COLO829 (cell line): Measurements from ENCODE around the gene CA5A.
"Not testable (repeated sequence)": the region's sequence is repeated elsewhere in the genome, so short reads cannot be mapped to it uniquely, and the experiment has no call there.

ENCODE experiments used
- DNase-seq: peaks from one replicate; pipeline ENCODE4 v3.0.0; 2012; ENCODE audit warnings: low spot score

Gene CA5A

DNA sequence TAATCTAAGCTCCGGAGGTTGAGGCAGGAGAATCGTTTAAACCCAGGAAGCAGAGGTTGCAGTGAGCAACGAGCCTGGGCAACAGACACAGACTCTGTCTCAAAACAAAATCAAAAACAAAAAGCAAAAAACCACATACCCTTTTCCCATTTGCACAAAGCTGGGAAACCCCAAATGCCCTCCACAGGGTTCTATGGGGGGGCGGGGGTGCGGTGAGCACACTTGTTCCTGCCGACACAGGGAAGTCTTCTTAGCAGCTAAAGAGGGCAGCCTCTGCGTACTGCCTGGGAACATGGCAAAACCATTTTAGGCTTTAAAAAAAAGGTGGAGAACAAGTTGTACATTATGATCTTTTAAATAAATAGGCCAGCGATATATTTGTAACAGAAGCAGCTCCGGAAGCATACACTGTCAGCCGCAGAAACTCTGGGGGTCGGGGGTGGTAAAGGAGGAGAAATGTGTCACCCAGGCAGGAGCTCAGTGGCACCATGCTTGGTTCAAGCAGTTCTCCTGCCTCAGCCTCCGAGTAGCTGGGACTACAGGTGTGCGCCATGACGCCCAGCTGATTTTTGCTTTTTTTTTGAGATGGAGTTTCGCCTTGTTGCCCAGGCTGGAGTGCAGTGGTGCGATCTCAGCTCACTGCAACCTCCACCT is 70.3 kb downstream of the CA5A start:
- not testable (repeated sequence) for DNase-seq

DNA sequence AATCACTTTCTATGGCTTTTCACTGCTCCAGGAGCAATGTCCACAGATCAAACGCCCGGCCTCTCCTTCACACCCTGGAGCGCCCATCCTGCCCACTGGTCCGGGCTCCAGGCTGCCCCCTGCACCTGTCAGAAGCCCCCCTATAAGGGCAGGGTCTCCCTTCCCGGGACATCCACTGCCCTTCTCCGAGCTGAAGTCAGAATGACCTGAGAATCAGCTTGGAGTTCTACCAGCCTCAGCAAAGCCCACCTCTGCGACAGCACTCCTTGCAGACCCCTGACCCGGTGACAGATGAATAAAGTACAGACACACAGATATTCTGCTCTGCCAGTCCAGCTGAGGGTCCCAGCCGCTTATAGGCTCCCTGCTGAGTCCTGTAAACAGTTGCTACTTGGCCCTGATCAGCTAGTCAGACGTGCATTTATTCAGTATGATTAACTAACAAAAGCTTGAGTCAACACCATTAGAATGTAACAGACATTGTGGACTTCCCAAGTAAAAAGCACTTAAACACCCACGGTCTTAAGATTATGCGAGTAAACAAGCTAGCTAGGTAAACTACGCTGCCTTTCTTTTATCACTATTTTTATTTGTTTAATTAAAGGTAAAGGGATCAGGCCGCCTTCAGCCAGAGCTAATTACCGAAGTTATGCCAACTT is 71.9 kb downstream of the CA5A start:
- no peak for DNase-seq

DNA sequence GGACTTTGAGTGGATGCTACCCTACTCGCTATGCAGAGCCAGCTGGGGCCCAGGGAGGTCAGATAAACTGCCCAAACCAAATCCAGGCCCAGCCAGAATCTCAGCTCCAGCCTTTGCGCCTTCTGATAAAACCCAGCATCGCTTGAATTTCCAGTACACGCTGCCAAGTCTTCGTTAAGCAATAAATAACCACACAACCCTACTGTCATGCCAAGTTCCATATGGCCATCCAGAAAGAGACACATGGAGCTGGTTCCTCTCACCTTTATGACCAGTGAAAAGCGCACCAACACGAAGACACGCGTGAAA is 73.0 kb downstream of the CA5A start:
- not testable (repeated sequence) for DNase-seq

DNA sequence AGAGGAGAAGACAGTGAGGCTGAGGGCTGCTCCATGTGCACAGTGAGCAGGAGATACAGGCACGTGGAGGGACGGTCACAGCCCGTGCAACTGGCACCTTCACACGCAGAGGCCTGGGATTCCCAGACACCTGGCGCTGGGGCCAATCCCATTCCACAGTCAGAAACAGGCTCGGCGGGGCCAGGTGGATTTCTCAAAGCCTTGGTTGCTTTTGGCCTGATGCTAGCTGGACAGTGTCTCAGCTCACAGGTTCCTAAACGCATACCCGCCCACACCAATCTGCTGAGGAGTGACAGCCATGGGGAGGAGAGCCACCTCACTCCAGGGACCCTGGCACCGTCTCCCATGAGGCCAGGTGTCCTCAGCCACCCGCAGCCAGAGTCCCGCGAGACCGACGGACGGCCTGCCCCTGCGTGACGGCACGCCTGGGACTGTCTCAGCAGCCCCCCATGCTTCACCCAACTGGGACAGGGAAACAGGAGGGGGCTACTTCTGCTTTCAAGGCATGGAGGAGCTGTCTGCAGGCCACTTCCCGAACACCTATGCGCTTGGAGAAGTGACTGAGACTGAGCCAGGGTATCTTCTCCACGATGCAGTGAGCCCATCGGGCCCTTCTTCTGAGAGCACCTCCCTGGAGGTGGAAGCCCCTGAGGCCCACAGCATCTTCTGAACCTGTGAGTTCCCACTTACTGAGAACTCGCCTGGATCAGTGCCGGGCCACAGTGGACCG is 73.6 kb downstream of the CA5A start:
- not testable (repeated sequence) for DNase-seq

DNA sequence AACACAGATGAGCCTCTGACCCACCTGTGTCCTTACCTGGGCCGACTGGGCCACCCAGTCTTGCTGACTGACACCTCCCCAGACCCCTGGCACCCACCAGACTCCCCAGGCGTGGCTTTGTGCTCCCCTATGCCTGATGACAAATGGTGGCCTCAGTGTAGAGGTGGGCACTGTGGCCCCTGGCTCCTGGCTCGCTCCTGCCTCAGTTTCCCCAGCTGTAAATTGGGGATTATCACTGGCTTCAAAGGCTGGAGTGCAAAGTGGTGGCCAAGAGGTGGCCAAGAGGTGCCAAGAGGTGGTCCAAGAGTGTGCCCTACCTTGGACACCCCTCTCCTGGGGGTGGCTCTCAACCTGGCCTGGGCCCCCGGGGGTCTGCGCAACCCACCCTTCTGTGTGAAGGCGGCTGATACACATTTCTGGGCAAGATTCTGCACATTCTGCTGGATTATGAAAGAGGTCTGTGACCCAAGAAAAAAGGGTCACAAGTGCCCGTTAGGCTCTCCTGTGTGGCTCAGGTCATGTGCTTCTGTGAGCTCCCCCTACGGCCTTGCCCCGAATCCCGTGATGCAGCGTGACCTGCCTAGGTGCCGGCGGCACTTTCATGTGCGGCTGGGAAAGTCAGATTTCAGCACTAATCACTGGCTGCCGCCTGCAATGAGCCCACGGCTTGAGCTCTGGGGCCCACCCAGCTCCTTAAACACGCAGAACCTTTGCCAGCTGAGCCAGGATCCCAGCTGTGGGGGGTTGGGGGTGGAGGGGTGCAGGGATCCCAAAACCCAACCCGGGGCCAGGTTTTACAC is 74.8 kb downstream of the CA5A start:
- DNase-seq: not testable (repeated sequence)

DNA sequence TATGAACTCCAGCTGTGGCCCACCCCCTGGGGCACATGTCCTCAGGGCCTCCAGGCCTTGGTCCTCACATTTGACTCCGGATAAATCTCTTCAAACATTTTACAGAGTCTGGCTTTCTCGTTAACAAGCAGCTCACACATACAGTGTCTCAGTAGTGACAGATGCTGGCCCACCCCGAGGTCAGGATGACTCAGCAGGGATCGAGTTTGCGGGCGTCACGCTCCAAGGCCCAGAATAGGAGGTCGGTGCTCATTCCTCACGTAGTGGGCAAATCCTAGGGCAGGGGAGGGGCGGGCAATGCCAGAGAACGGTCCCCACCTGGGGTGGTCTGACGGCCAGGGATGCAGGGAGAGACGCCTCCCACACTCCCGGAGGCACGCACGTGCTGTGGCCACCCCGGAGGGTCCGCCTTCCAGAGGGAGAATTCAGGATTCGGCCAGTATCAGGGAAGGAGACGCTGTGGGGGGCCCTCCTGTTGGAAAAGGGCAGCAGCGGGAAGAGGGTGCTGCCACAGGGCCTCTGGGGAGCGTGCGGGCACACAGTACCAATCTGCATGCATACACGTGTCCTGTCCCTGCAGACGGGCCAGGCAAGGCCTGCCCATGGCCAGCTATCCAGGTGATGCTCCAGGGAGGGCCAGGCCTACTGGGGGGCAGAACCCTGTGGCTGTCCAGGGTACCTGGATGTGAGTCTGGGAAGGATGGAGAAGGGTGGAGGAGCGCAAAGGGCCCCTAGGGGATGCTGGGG is 75.6 kb downstream of the CA5A start:
- DNase-seq: no peak

DNA sequence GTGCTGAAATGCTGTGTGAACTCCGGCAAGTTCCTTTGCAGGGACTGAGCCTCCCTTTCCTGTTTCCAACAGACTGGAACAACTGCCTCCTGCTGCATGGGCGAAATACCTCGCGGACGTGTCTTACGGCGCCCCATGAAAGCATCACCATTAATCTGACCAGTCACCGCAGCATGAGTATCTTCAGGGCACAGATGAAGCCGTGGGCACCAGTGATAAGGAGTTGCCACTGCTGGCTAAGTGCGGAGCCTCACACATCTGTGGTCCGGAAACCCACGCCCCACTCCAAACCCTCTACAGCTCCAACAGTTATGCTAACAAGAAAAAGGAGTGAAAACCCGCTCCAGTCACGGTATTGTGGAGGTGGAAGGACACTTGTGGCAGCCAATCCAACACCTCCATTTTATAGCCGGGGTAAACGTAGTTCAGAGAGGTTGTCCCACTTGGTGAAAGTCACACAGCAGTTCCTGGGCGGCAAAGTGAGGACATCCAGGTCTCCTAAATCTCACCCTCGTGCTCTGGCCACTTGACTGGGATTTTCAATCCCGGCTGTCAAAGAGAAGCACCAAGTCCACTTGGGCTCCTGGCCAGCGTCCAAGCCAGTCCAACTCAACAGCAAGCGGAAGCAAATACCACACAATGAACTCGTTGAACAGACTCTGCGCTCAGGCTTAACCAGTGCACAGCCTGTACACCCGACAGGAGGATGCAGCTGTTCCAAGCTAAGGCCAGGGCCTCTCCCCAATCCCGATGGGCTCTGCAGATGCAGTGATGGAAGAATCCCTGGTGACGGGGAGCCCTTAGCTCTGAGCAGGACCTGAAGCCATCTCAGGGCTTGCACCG is 78.0 kb downstream of the CA5A start:
- DNase-seq: not testable (repeated sequence)

DNA sequence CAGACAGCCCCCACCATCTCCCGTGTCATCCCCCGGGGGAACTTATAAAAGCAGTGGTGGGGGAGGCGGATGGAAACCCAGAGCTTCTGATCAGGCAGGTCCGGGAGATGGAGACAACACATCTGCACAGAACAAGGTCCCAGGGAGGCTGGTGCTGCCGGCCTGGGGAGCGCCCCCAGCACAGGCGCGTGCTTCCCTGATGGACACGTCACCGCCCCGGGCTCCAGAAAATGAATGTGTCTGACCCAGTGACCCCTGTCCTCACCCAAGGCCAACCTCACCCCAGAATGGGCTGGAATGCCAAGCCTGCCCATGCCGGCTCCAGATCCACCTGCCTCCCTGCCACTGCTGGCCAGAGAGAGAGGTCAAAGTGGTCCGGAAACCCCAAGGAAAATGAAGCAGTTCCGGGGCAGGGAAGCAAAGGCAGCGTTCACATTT is 79.5 kb downstream of the CA5A start:
- no peak for DNase-seq

DNA sequence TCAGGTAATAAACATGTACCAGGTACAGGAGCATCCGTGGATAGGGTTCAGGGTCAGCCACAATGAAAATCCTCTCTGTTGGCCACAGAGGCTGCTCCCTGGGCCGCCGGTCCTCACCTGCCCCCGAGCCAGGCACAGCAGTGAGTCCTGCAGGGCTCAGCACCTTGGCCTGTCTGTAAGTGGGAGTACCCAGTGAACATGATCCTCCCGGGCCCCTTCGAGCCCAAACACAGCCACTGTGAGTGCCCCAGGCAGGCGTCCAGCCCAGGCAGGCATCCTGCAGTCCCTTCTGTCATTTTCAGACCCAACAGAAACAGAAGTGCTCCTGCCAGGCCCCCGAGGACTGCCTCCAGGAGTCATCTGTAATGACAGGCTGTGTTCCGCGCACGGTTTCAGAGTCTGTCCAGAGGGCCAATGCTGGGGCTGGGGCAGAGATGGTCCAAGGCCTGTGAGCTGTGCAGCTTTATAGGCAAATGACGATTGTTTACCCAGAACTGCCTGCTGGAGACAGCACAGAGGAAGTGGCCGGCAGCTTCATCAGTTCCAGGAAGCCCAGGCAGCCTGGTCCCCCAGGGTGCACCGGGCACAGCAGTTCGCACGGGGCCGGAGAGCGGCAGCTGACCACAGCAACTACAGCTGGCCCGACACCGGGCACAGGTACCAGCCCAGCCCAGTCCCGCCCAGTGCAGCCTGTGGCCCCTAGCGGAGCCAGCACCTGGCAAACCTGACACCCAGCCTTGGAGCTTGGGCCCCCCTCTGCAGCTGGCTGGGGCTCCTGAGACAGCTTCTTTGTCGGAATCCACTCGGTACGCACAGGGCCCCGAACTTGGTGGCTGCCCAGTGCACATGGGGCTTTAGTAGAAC is 80.2 kb downstream of the CA5A start:
- no peak for DNase-seq

DNA sequence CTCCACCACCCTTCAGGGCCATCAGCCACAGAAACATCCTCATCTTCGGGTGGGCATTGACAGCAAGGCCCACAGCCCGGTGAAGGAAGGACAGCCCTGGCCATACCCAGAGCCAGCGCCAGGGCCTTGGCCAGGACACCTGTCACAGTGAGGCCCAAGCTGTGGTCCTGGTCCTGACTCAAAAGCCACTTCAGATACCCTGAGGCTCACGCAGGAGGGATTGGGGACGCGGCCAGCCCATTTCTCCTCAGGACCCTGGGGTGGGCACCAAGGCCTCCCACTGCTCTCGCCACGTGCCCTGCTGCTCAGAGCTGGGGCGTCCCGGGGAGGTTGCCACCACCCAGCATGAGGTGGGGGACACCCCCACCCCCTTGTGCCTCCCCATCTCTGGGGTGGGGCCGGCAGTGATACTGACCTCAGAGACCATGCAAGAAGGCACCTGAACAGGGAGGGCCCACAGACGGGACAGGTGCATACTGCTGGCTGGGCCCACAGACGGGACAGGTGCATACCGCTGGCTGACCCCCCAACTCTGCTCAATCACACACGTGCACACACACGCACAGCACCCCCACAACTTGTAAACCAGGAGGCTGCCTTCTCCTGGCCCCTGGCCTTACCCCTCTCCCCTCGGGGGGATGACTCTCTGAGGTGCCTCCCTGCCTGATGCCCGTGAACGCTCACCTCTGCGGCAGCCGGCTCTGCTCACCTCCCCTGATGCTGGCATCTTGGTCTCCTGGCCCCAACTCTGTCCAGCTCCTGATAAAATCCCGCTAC is 81.2 kb downstream of the CA5A start:
- DNase-seq: no peak

DNA sequence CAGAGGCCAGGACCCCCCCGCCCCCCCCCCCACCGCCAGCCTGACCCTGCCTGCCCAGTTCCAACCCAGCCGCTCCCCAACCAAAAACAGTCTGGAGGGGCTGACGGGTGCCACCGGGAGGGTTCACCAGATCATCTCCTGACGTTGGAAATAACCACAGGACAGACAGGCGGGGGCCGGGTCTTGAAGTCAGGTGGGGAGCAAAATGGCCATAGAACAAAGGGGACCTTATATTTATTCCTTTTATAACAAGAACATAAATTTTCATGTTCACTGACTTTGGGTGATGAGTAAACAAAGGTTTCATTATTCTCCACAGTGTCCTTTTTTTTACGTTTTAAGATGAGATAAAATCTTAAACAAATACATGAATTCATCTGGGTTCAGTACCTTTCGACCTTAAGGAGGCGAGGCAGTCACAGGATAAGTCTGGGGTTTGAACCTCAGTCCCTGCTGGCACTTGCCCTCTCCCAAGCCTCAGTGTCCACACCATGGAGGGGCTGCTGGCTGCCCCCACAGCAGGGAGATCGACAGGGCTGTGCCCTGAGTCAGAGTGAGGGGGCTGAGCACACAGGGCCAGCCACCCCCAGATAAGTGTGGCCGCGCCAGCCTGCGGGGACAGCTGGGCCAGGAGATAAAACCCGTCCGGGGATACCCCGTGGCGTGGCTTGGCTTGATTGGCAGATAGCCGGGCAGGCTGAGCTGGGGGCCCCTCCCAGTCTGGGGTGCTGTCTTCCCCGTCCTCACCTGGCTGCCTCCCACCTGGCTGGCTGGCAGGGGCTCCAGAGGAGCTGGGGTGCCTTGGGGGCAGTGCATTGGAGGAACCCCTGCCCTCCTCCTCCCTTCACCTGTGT is 82.0 kb downstream of the CA5A start:
- peak; percentile 84 for DNase-seq

DNA sequence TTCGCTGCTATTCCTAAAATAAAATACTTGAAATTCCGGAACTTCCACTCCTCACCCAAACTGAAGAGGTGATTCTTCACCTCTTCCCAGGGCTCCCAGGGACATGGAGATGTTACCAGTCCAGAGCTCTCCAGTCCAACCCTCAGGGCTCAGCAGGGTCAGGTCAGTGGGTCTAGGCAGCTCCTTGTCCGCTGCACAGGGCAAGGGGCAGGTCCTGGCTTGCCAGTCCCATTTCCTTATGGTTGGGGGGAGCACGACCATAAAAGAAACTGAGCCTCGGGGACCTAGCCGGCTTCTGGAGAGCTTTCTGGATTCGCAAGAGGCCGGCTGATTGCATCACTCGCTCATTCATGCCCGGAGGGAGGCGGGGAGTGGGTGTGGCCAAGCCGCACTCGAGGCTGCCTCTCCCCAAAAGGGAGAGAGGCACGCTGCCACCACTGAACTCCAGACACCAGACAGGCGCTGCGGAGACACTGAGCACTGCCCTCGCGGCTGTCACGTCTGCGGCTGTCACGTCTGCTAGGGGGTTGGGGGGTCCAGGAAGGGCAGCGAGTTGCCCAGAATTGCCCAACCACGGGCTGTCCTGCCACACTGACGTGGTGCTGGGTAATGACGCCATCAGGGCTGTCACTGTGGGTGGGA is 82.8 kb downstream of the CA5A start:
- DNase-seq: peak; percentile 93

DNA sequence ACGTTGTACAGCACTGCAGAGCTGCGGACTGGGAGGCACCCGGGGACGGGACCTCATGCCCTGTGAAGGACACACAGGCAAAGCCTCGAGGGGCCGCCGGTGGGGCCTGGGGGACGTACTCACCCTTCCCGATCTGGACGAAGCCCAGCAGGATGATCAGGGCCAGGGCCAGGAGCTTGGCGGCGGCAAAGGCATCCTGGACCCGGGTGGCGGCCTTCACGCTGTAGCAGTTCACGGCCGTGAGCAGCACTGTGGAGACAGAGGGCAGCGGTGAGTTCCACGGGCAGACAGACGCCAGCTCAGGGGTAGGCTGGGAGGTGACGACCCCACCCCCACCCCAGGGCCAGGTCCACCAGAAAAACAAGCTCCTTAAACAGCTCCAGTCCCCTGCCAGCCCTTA is 84.7 kb downstream of the CA5A start:
- no peak for DNase-seq

DNA sequence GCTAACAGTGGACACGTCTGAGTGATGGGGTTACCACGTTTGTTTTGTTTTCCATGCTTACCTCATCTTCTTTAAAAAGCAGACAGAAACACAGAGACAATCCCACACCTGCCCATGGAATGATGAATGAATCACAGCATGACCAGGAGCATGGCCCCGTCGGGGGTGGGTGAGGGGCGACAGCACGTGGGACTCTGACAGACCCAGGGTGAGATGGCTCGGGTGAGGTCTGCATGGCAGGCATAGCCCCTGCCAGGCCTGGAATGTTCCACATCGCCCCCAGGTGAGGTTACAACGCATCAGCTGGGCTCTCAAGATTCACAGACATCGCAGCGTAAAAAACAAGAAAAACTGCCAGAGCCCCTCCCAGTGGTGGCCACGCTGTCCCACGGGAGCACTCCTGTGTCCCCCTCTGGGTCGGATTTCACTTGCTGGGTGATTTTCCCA is 85.2 kb downstream of the CA5A start:
- DNase-seq: no peak

DNA sequence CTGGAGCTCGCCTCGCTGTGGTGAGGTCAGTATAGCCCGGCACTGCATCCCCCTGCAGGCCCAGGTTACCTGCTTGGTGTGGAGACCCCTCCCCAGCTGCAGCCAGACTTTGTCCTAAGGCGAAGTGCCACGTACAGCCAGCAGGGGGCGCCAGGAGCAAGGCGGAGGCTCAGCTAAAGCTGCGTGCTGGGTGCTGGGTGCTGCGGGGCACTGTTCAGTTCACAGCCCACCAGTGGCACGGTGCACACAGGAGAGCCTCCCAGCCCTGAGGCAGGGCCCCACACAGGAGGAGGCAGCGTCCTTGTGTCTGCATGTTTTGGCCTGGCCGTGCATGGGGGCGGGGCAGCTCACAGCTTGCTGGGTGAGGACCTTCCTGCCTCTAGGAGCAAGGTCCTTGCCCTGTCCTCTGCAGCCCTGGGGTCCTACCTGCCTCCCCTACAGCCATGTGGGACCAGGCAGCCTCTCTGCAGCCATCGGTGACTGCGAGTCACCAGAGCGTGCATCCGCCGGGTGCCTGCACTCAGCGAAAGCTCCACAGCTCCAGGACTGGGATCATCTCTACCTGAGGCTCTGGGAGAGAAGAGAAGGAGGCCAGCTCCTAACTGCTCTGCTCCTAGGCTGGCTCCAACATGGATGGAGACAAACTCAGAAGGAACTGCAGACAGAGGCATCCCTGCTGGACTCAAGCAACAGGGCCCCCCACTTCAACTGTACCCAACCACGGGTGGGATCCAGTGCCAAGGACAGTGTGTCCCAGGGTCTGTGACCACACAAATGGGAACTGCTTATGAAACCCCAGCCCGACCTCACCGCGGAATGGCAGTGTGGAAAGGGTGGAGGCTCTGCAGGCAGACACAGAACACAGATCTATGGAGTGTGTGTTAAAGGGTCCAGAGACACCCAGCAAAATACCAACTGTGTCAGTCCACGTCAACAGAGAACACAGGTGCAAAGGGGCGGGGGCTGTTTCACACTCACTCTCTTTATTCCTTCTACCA is 86.0 kb downstream of the CA5A start:
- DNase-seq: no peak

DNA sequence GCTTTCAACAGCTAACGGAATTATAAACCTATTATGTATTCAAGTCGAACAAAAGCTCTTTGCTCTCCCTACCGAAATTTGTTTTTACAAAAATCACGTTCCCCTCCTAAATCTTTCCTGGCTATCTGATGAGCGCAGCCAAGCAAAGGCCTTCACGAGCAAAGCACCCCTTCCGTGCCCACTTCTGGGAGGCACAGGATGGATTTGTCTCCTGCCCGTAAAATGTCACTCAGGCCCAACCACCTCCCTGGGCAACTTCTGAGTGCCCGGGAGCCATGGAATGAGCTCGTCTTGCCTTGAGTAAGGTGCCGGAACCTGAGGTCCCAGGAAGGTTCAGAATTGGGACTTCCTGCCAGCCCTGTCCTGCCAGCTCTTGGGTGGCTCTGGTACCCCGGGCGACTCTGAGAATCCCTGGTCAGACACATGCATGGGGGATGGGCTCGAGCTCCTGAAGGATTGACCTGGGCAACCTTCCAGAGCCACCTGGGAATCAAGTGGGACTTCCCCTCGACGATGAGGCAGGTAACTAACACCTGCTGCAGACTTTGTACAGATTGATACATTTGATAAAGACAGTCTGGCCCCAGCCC is 86.8 kb downstream of the CA5A start:
- no peak for DNase-seq
